Neural cell (in vitro differentiated cells): Measurements from ENCODE around the gene ADGRF5. TPM values are rescaled to one million over a fixed set of nuclear protein-coding genes. Genes with fewer than 3 reads are reported as not detected.

Experiments
- H2AFZ ChIP-seq: fragments of 200-600, 300-800 bp; sonication (generic), shearing (Covaris generic); 2 replicates; pipeline ENCODE4 v1.6.0; 2014; ENCODE audit warnings: low read depth, mild to moderate bottlenecking, antibody characterized with exemption, low read length, moderate library complexity
- H3F3A ChIP-seq: fragments of 200-600 bp; shearing (Covaris generic); 2 replicates; pipeline ENCODE4 v1.6.1; 2016; ENCODE audit warnings: mild to moderate bottlenecking, moderate library complexity, mixed read lengths, antibody characterized with exemption, low read length; ENCODE audit not compliant: insufficient read depth, poor library complexity, severe bottlenecking
- H3K27ac ChIP-seq: fragments of 200-600, 300-800 bp; sonication (generic), shearing (Covaris generic); 2 replicates; pipeline ENCODE4 v1.5.1; 2014; ENCODE audit warnings: mild to moderate bottlenecking, low read length, moderate library complexity
- H3K27me3 ChIP-seq: fragments of 300-800, 200-600 bp; sonication (generic), shearing (Covaris generic); 2 replicates; pipeline ENCODE4 v1.6.0; 2014; ENCODE audit warnings: mild to moderate bottlenecking, low read depth, low read length, moderate library complexity; ENCODE audit not compliant: insufficient read depth
- H3K36me3 ChIP-seq: fragments of 300-800, 200-600 bp; sonication (generic), shearing (Covaris generic); 2 replicates; pipeline ENCODE4 v1.5.1; 2014; ENCODE audit warnings: mild to moderate bottlenecking, antibody characterized with exemption, low read length, moderate library complexity; ENCODE audit not compliant: insufficient read depth
- H3K4me2 ChIP-seq: fragments of 300-800, 200-600 bp; sonication (generic), shearing (Covaris generic); 2 replicates; pipeline ENCODE4 v1.6.0; 2014; ENCODE audit warnings: mild to moderate bottlenecking, low read length
- H3K4me3 ChIP-seq: fragments of 300-800, 200-600 bp; sonication (generic), shearing (Covaris generic); 2 replicates; pipeline ENCODE4 v1.5.1; 2014; ENCODE audit warnings: mild to moderate bottlenecking, low read length, moderate library complexity
- H3K79me2 ChIP-seq: fragments of 200-600 bp; shearing (Covaris generic); replicated peaks from 2 replicates; pipeline ENCODE4 v1.6.0; 2014; ENCODE audit warnings: mild to moderate bottlenecking, low read length, moderate library complexity; ENCODE audit not compliant: insufficient read depth
- H3K9ac ChIP-seq: fragments of 300-800, 200-600 bp; sonication (generic), shearing (Covaris generic); 2 replicates; pipeline ENCODE4 v1.6.1; 2016; ENCODE audit warnings: mild to moderate bottlenecking, low read length, mixed read lengths
- H3K9me2 ChIP-seq: fragments of 200-600 bp; shearing (Covaris generic); 2 replicates; pipeline ENCODE4 v1.6.1; 2016; ENCODE audit warnings: mild to moderate bottlenecking, low read length, mixed read lengths; ENCODE audit not compliant: insufficient read depth
- H3K9me3 ChIP-seq: fragments of 200-600, 300-800 bp; sonication (generic), shearing (Covaris generic); 2 replicates; pipeline ENCODE4 v1.6.1; 2016; ENCODE audit warnings: mild to moderate bottlenecking, mixed run types, low read length, moderate library complexity, mixed read lengths
- H4K20me1 ChIP-seq: fragments of 200-600 bp; shearing (Covaris generic); 2 replicates; pipeline ENCODE4 v1.6.1; 2016; ENCODE audit warnings: mild to moderate bottlenecking, mixed run types; ENCODE audit not compliant: insufficient read depth
- CTCF ChIP-seq: fragments of 450-650 bp; IDR thresholded peaks from 2 replicates; pipeline ENCODE4 v1.5.1; 2014; ENCODE audit warnings: antibody characterized with exemption, mild to moderate bottlenecking, moderate library complexity; ENCODE audit not compliant: poor library complexity, severe bottlenecking
- EP300 ChIP-seq: fragments of 450-650 bp; conservative IDR thresholded peaks from 2 replicates; pipeline ENCODE4 v1.6.1; 2014; ENCODE audit warnings: antibody characterized with exemption, mild to moderate bottlenecking, moderate library complexity; ENCODE audit not compliant: poor library complexity, severe bottlenecking
- EZH2 ChIP-seq: fragments of 200-600, 300-800 bp; shearing (Covaris generic), sonication (generic); IDR thresholded peaks from 2 replicates; pipeline ENCODE4 v1.6.1; 2014; ENCODE audit warnings: antibody characterized with exemption, low read length, borderline replicate concordance, mild to moderate bottlenecking; ENCODE audit not compliant: insufficient read depth, poor library complexity, severe bottlenecking
- MXI1 ChIP-seq: fragments of 450-650 bp; conservative IDR thresholded peaks from 2 replicates; pipeline ENCODE4 v1.6.1; 2014; ENCODE audit warnings: antibody characterized with exemption, mild to moderate bottlenecking; ENCODE audit not compliant: poor library complexity, severe bottlenecking
- POLR2AphosphoS5 ChIP-seq: IDR thresholded peaks from 2 replicates; pipeline ENCODE4 v1.6.1; 2012
- RAD21 ChIP-seq: fragments of 450-650 bp; conservative IDR thresholded peaks from 2 replicates; pipeline ENCODE4 v1.6.1; 2014; ENCODE audit warnings: antibody characterized with exemption, mild to moderate bottlenecking, moderate library complexity
- SMC3 ChIP-seq: fragments of 450-650 bp; conservative IDR thresholded peaks from 2 replicates; pipeline ENCODE4 v1.6.1; 2014; ENCODE audit warnings: antibody characterized with exemption, mild to moderate bottlenecking, moderate library complexity; ENCODE audit not compliant: poor library complexity
- TAF1 ChIP-seq: IDR thresholded peaks from 2 replicates; pipeline ENCODE4 v1.6.1; 2012; ENCODE audit warnings: low read depth
- polyA plus RNA-seq: library from polyadenylated mRNA; depleted of rRNA; stranded (reverse); fragments of >200 nt; gene quantifications from 2 replicates; pipeline ENCODE4 v1.2.3, GENCODE V29; 2014
- TF ChIP-seq, protein P1 (sequence below): IDR thresholded peaks from 2 replicates; pipeline ENCODE4 v1.6.1; 2012; ENCODE audit warnings: borderline replicate concordance

Gene ADGRF5
- polyA plus RNA-seq, 1 donor from 2014 or later = not detected

DNA sequence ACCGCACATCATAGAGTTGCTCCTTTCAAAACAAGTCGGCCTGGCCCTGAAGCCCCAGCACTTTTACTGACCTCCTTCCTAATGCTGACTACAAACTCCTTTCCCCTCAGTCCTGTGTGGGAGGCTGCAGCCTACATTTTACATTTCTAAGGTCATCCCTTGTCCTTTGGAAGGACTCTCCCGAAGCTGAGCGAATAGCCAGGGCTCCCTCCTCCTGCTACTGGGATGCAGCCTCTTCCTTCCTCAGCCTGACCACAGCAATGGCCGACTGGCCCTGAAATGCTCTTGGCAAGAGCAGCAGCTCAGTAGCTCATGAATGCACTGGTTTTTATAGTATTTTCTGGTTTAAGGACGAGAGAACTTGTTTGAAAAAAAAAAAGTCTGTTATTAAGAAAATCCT lies 679 bp downstream of the ADGRF5 start:
- no peaks in the 10 kb centered on the region for H3K9me3 ChIP-seq
- H4K20me1 ChIP-seq = no peaks in the 10 kb centered on the region
- H3K4me3 ChIP-seq = no peak overlapping the region
- TF ChIP-seq MXI1 (no peak), CTCF (no peak), EZH2 (no peak), EP300 (no peak), POLR2AphosphoS5 (no peak), TAF1 (no peak), SMC3 (no peak), RAD21 (no peak)
- TF ChIP-seq, protein P1, sequence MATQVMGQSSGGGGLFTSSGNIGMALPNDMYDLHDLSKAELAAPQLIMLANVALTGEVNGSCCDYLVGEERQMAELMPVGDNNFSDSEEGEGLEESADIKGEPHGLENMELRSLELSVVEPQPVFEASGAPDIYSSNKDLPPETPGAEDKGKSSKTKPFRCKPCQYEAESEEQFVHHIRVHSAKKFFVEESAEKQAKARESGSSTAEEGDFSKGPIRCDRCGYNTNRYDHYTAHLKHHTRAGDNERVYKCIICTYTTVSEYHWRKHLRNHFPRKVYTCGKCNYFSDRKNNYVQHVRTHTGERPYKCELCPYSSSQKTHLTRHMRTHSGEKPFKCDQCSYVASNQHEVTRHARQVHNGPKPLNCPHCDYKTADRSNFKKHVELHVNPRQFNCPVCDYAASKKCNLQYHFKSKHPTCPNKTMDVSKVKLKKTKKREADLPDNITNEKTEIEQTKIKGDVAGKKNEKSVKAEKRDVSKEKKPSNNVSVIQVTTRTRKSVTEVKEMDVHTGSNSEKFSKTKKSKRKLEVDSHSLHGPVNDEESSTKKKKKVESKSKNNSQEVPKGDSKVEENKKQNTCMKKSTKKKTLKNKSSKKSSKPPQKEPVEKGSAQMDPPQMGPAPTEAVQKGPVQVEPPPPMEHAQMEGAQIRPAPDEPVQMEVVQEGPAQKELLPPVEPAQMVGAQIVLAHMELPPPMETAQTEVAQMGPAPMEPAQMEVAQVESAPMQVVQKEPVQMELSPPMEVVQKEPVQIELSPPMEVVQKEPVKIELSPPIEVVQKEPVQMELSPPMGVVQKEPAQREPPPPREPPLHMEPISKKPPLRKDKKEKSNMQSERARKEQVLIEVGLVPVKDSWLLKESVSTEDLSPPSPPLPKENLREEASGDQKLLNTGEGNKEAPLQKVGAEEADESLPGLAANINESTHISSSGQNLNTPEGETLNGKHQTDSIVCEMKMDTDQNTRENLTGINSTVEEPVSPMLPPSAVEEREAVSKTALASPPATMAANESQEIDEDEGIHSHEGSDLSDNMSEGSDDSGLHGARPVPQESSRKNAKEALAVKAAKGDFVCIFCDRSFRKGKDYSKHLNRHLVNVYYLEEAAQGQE = no peak
- H3K4me2 ChIP-seq = no peak overlapping the region
- H3K79me2 ChIP-seq = no peaks in the 10 kb centered on the region
- H3K27me3 ChIP-seq = no peaks in the 10 kb centered on the region
- no peaks in the 10 kb centered on the region for H3K9me2 ChIP-seq
- no peak overlapping the region for H3K27ac ChIP-seq
- H3K9ac ChIP-seq = no peak overlapping the region
- H2AFZ ChIP-seq = no peak overlapping the region
- H3F3A ChIP-seq = no peaks in the 10 kb centered on the region
- no peaks in the 10 kb centered on the region for H3K36me3 ChIP-seq

DNA sequence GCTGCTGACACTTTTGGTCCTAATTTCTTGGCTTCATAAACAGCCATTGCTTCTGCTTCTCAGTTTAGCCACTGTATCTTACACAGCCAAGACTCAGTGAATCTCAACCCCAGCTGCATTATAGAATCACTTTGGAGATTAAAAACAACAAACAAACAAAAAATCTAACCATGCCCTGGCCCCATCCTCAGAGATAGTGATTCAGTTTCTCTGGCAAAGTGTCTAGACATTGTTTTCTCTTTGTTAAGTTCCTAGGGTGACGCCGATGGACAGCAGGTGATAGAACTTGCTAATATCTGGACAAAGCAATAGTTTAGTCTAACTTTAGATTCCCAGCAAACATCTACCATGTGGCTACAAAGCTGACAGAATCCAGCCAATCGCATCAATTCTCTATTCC lies 2.9 kb downstream of the ADGRF5 start:
- Histone ChIP-seq H2AFZ (no peak overlapping the region), H3F3A (no peaks in the 10 kb centered on the region), H3K27ac (no peak overlapping the region), H4K20me1 (no peaks in the 10 kb centered on the region), H3K9me2 (no peaks in the 10 kb centered on the region), H3K4me2 (no peak overlapping the region), H3K79me2 (no peaks in the 10 kb centered on the region), H3K9ac (no peak overlapping the region), H3K9me3 (no peaks in the 10 kb centered on the region), H3K27me3 (no peaks in the 10 kb centered on the region), H3K36me3 (no peaks in the 10 kb centered on the region), H3K4me3 (no peak overlapping the region)
- no peak for TF ChIP-seq RAD21
- no peak for TF ChIP-seq SMC3
- TF ChIP-seq EZH2 = no peak
- TF ChIP-seq TAF1 = no peak
- TF ChIP-seq POLR2AphosphoS5 = no peak
- TF ChIP-seq MXI1 = no peak
- TF ChIP-seq EP300 = no peak
- TF ChIP-seq, protein P1 = no peak
- TF ChIP-seq CTCF = no peak
